ES-I3 (cell line): ENCODE measurements around the gene NPTX2.

ENCODE experiments used
- H3K36me3 ChIP-seq: 2 replicates; pipeline ENCODE4 v1.6.1; 2013; ENCODE audit warnings: mild to moderate bottlenecking, low read length, control low read depth, moderate library complexity; ENCODE audit not compliant: insufficient read depth
- H3K4me1 ChIP-seq: 2 replicates; pipeline ENCODE4 v1.6.1; 2013; ENCODE audit warnings: mild to moderate bottlenecking, control low read depth, low read length; ENCODE audit not compliant: insufficient read depth
- H3K9ac ChIP-seq: 2 replicates; pipeline ENCODE4 v1.6.1; 2013; ENCODE audit warnings: low read depth, mild to moderate bottlenecking, low read length, moderate library complexity
- H3K9me3 ChIP-seq: 2 replicates; pipeline ENCODE4 v1.6.1; 2013; ENCODE audit warnings: mild to moderate bottlenecking, low read length, moderate library complexity; ENCODE audit not compliant: control insufficient read depth, insufficient read depth

NPTX2 gene

DNA sequence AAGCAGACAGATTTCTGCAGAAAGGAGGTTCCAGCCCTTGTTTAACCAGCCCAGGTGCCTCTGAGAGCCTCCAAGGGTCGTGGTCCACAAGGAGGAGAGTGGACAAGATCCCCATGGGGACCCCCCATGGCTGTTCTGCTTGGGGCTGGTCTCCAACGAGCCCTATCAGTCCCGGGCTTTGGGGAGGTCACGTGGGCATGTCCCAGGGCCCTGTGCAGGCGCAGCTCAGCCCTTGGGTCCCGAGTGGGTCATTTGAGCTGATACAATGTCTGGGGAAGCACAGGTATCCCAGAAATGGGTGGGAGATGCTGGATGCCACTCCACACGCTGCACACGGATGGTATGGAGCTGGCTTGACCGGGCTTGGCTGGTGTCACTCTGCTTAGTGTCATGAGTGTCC is 57.8 kb downstream of the NPTX2 start:
- Histone ChIP-seq H3K9ac (no peak overlapping the region), H3K4me1 (no peaks in the 10 kb centered on the region), H3K9me3 (no peaks in the 10 kb centered on the region), H3K36me3 (no peaks in the 10 kb centered on the region)

- H3K4me1 ChIP-seq, result no peaks in the 10 kb centered on the region
- no peaks in the 10 kb centered on the region for H3K36me3 ChIP-seq
- no peak overlapping the region for H3K9ac ChIP-seq
- no peaks in the 10 kb centered on the region for H3K9me3 ChIP-seq
Measured at GRCh38 chr7:98678215-98678614, 61.1 kb downstream of the NPTX2 start.
